LoVo (cell line): ENCODE results near the gene SCGB3A1.

Source experiments
- DNase-seq: peaks from one replicate; pipeline ENCODE4 v3.0.0-alpha.2; 2016; ENCODE audit warnings: low spot score

Gene SCGB3A1

DNA sequence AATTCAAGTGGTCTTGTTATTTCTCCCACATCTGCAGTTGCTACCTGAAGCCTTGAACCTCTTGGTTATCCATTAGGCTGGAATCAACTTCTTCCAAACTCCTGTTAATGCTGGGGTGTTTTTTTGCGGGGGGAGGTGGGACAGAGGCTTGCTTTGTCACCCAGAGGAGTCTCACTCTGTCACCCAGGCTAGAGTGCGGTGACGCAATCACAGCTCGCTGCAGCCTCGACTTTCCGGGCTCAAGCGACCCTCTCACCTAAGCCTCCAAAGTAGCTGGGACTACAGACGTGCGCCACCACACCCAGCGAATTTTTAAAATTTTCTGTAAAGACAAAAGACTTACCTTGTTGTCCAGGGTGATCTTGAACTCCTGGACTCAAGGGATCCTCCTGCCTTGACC lies 4.4 kb downstream of the SCGB3A1 start:
- DNase-seq: no peak

DNA sequence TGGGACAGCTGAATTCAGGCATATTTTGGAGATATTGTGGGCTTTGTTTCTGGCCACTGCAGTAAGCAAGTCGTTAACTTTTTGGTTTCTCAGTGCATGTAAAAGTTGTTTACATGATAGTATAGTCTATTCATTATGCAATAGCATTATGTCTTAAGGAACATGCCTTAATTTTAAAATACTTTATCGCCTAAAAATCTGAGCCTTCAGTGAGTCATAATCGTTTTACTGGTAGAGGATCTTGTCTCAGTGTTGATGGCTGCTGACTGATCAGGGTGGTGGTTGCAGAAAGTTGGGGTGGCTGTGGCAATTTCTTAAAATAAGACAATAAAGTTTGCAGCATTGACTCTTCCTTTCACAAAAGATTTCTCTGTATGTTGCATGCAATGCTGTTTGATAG lies 5.1 kb downstream of the SCGB3A1 start:
- no peak for DNase-seq

DNA sequence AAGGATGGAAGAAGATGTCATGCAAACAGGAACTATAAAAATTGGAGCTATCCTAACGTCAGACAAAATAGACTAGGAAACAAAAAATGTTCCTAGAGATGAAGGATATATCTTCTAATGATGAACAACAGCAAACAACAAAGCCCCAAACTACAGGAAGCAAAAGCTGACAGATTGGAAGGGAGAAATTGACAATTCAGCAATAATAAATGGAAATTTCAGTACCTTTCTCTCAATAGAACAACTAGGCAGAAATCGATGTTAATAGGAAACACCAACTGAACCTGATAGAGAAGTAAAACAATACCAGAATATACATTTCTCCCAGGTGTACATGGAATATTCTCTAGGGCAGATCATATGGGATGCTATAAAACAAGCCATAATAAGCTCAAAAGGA lies 7.6 kb downstream of the SCGB3A1 start:
- DNase-seq: no peak

DNA sequence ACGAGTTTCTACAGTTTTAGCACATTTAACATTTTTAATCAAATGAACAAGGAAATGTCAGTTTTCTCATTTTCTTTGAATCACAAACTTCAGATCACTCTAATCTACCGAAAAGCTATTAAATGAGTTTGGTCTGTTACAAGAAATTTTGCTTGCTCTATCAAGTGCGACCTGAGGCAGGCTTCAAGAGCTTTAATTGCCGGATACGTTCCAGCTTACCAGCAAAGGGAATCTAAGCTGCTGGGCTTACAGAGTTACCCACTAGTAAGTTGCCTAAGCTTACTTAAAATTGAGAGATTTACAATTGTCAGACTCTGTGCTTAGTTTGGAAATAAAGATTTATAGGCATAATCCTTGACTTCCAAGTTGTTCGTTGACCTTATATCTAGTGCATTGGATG lies 10.6 kb downstream of the SCGB3A1 start:
- no peak for DNase-seq

DNA sequence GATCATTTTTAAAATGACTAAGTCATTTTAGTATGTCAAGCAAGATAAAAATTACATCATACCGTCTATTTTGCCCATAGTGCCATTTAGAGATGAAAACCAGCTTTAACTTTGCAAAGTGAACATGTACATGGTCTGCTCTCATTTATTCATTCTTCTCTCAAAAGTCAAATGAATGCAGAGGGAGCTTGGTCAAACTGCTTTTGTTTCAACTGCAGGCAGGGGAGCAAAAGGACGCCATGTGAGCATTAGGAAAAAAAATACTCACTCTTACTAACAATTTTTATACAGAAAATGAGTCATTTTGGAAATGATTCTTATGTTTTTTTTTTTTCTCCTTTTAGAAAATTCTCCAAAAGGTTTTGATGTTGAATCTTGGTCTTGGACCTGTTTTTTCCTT lies 15.7 kb downstream of the SCGB3A1 start:
- DNase-seq: no peak

DNA sequence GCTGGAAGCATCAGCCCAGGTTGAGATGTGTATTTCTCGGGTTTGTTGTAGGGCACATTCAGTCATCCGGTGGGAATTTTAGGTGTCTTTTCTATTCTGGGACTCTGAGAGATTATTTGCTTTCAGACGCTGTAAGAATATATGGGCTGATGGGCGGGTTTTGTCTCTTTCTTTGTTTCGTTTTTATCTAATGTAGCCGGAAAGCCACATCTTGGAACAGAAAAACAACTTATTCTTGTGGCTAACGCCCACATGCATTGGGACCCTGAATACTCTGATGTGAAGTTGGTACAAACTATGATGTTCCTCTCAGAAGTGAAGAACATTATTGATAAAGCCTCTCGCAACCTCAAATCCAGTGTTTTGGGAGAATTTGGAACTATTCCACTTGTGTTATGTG lies 22.4 kb downstream of the SCGB3A1 start:
- no peak for DNase-seq

DNA sequence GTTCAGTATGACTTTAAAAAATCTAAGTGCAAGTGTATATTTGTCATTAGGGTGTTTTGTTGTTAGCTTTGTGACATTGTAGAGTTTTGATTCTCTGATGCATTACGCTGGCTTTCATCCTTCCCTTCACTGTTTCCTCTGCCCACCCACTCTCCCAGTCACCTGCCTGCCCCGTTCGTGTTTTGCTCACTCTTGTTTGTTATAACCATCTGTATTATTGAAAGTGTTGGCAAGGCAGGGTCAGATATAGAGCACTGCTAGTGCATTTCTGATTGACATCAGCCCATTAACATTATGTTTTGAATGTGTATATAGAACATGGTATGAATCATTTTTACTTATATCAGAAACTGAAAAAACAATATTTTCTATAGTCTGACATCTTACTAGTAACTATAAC lies 27.3 kb downstream of the SCGB3A1 start:
- no peak for DNase-seq

DNA sequence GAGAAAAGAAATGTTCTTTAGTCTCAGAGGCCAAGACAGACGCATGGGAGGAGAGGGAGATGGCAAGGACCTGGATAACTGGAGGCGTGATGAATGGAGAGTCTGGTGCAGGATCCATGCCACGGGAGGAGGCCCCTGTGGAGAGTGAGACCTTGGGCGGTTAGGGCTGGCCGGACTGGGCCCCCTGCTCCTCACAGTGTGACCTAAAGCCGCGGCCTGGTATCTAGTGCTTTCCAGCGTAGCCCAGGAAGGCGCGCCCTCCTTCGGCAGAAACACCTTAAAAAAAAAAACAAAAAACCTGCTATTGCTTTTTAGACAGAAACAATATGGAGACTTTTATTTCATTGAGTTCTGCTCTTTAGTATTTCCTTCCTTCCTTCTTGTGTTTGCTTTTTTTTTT lies 33.1 kb downstream of the SCGB3A1 start:
- no peak for DNase-seq

DNA sequence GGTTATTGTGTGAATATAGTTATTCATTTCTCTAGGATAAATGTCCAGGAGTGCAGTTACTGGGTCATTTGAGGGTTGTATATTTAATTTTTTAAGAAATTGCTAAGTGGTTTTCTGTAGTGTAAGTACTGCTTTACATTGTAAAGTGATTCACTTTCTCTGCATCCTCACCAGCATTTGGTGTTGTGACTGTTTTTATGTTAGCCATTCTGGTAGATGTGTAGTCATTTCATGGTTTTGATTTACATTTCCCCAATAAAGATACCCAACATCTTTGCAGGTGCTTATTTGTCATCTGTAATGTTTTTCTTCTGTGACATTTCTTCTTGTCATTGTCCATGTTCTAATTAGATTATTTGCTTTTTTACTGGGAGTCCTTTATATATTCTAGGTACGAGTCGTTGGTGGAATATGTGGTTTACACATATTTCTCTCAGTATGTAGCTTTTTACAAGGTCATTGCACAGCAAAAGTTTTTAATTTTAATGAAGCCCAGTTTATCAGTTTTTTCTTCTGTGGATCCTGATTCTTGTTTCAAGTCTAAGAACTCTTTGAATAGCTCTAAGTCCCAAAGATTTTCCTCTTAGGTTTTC lies 34.0 kb downstream of the SCGB3A1 start:
- no peak for DNase-seq

DNA sequence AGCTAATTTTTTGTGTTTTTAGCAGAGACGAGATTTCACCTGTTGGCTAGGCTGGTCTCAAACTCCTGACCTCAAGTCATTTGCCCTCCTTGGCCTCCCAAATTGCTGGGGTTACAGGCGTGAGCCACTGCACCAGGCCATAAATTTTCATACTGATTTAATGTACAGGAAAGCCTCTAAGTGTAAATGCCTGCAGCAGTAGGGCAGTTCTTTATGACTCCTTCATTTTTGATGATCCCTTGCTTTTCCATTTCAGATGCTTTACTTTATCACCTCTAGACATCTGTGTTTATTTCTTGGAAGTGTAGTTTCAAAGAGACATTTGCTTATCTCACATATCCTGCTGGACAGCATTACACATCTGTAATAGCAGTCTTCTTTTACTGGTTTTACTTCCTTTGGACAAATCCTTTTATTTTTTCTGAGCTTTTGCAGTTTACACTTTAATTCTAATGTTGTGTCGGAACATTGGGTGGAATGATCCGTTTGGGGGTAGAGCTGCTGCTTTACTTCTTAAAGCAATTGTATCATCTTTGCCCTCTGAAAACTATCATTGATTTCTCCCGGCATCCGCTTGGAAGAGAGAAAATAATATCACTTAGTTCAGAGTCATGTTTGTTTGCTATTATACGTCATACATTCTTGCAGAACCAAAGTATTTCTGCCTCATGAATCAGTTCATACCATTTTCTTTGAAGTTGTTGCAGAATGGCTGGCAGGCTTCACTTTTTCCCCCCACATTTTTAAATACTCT lies 36.0 kb downstream of the SCGB3A1 start:
- no peak for DNase-seq

DNA sequence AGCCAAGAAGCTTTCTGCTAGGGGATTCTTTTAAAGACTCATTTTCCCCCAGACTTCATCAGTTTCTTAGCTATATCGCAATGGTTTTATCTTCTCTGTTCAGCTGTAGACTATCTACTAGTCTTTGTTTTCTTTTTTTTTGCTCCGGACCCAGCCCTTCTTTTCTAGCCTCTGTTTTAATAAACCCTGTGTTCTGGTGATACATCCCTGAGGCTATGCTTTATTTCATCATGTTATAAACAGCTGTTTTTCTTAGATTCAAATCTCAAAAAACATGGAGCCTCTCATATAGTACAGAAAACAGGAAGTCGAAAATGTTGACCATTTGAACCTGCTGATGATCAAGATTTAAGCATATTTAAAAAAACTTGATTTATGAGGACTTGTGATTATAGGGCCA lies 37.8 kb downstream of the SCGB3A1 start:
- DNase-seq: no peak

DNA sequence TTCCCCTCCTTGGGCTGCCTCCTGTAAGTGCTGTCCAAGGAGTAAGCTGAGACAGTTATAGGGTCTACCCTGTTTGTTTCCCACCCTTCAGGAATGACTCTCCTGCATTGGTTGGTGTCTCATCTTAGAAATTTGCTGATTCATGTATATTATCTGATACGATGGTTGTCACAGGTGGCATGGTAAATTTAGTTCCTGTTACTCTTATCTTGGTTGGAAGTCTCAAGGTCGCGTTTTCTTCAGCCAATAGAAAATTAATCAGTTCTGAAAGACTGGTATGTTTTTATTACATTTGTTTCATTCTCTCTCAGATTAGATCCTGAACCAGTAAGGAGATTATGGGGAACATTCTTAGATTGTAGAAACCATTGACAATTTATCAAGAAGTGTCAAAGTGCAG lies 42.7 kb downstream of the SCGB3A1 start:
- no peak for DNase-seq

DNA sequence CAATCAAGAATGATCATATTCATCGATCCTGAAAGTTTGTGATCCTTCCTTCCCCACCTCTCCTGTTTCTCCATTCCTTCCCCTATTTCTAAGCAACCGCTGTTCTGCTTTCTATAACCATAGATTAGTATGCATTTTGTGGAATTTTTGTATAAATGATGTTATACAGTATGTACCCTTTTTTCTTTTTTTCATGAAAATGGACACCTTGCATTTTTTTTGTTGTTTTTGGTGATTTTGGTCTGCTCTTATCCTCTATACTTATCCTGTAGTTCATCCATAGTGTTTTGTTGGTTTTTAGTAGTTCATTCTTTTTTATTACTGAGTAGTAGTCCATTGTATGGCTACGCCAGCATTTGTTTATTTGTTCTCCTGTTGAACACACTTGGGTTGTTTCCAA lies 46.1 kb downstream of the SCGB3A1 start:
- DNase-seq: no peak

DNA sequence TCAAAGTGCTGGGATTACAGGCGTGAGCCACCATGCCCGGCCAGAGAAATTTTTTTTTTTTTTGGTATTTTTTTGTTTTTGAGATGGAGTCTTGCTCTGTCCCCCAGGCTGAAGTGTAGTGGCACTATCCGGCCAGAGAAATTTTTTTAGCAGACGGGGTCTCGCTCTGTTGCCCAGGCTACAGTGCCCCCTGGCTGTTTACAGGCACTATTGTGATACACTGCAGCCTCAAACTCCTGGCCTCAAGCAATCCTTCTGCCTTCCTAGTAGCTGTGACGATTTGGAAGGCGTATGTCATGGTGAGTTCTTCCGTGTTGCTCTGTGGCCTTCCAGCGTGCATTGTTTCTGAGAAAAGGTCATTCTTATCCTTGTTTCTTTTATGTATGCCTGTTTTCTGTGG lies 49.6 kb downstream of the SCGB3A1 start:
- no peak for DNase-seq
